ENCODE results near the gene ACSS1.

DNA sequence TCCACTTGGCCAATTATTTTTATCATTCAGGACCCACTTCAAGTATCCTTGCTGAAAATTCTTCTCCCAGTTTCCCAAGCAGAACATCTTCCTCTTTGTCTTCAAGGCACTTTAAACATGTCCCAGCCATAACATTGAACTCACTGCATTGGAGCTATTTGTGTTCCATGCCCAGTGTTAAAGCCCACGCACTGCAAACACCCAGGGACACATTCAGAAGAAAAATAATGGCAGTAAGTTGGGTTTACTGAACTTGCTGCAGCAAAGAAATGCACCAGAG lies 63.8 kb downstream of the ACSS1 start:
- TF ChIP-seq, protein P1, sequence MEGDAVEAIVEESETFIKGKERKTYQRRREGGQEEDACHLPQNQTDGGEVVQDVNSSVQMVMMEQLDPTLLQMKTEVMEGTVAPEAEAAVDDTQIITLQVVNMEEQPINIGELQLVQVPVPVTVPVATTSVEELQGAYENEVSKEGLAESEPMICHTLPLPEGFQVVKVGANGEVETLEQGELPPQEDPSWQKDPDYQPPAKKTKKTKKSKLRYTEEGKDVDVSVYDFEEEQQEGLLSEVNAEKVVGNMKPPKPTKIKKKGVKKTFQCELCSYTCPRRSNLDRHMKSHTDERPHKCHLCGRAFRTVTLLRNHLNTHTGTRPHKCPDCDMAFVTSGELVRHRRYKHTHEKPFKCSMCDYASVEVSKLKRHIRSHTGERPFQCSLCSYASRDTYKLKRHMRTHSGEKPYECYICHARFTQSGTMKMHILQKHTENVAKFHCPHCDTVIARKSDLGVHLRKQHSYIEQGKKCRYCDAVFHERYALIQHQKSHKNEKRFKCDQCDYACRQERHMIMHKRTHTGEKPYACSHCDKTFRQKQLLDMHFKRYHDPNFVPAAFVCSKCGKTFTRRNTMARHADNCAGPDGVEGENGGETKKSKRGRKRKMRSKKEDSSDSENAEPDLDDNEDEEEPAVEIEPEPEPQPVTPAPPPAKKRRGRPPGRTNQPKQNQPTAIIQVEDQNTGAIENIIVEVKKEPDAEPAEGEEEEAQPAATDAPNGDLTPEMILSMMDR (IDR thresholded peaks at IDR 0.05), result no peak
- no peak for TF ChIP-seq POLR2AphosphoS2 (conservative IDR thresholded peaks at IDR 0.05; ENCODE audit: low read length)
- no peak for TF ChIP-seq POLR2A (IDR thresholded peaks at IDR 0.05; ENCODE audit: low read length)
- no peak for TF ChIP-seq JUNB (IDR thresholded peaks at IDR 0.05)
- TF ChIP-seq HOXA7 (CRISPR knock-in tag; IDR thresholded peaks at IDR 0.05), result no peak
- TF ChIP-seq SMC3 (IDR thresholded peaks at IDR 0.05), result no peak
- TF ChIP-seq CHD4 (IDR thresholded peaks at IDR 0.05; ENCODE audit: borderline replicate concordance), result no peak
- TF ChIP-seq BHLHE40 (IDR thresholded peaks at IDR 0.05; ENCODE audit: low read depth, low read length), result no peak
- no peak for TF ChIP-seq ESRRA (IDR thresholded peaks at IDR 0.05; ENCODE audit: borderline replicate concordance, low read length)
- no peak for TF ChIP-seq RCOR1 (IDR thresholded peaks at IDR 0.05; ENCODE audit: low read depth, low read length)
- TF ChIP-seq, protein P2, sequence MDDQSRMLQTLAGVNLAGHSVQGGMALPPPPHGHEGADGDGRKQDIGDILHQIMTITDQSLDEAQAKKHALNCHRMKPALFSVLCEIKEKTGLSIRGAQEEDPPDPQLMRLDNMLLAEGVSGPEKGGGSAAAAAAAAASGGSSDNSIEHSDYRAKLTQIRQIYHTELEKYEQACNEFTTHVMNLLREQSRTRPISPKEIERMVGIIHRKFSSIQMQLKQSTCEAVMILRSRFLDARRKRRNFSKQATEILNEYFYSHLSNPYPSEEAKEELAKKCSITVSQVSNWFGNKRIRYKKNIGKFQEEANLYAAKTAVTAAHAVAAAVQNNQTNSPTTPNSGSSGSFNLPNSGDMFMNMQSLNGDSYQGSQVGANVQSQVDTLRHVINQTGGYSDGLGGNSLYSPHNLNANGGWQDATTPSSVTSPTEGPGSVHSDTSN (IDR thresholded peaks at IDR 0.05), result no peak
- TF ChIP-seq MYC (IDR thresholded peaks at IDR 0.05; ENCODE audit: borderline replicate concordance, low read length), result no peak
- TF ChIP-seq, protein P3, sequence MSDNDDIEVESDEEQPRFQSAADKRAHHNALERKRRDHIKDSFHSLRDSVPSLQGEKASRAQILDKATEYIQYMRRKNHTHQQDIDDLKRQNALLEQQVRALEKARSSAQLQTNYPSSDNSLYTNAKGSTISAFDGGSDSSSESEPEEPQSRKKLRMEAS (IDR thresholded peaks at IDR 0.05), result no peak
- no peak for TF ChIP-seq HDAC2 (IDR thresholded peaks at IDR 0.05)

All from A549 (cell line).